OCI-LY7 (cell line): ENCODE data around the gene POU3F2. TPM values are rescaled to one million over a fixed set of nuclear protein-coding genes. Genes with fewer than 3 reads are reported as not detected.

ENCODE experiments used
- BruUV-seq: library from RNA; stranded (reverse); fragments of 400-500 nt; replicated peaks from 2 replicates; lab custom pipeline; 2021; lab: Mats Ljungman, UMichigan
- CTCF ChIA-PET: fragments of 300-600 bp; sonication (Branson Sonifier 250); formaldehyde crosslinking; loops from one replicate; lab custom pipeline; 2022; ENCODE audit warnings: antibody characterized with exemption; ENCODE audit not compliant: unreplicated experiment; lab: Charles Lee
- POLR2A ChIA-PET: fragments of 300-600 bp; sonication (Branson Sonifier 250); formaldehyde crosslinking; loops from one replicate; lab custom pipeline; 2022; ENCODE audit warnings: antibody characterized with exemption; lab: Charles Lee
- DNase-seq: peaks from one replicate; pipeline ENCODE4 v3.0.0-alpha.2; 2015; ENCODE audit warnings: low spot score
- H2AFZ ChIP-seq: fragments of 200-600 bp; sonication (generic), shearing (Covaris generic); 2 replicates; pipeline ENCODE4 v1.6.1; 2014; ENCODE audit warnings: mild to moderate bottlenecking, antibody characterized with exemption, low read length, moderate library complexity
- H3K27ac ChIP-seq: fragments of 200-600 bp; sonication (generic); 2 replicates; pipeline ENCODE4 v1.5.1; 2014; ENCODE audit warnings: mixed run types, low read depth, mild to moderate bottlenecking, moderate library complexity, low read length, inconsistent platforms; ENCODE audit not compliant: poor library complexity, severe bottlenecking
- H3K36me3 ChIP-seq: fragments of 200-600 bp; sonication (generic); 2 replicates; pipeline ENCODE4 v1.6.1; 2014; ENCODE audit warnings: mild to moderate bottlenecking, antibody characterized with exemption, low read length, moderate library complexity, mixed read lengths; ENCODE audit not compliant: insufficient read depth
- H3K4me1 ChIP-seq: fragments of 200-600 bp; sonication (generic); 2 replicates; pipeline ENCODE4 v1.5.1; 2014; ENCODE audit warnings: mild to moderate bottlenecking, low read length; ENCODE audit not compliant: insufficient read depth, poor library complexity, severe bottlenecking
- H3K4me2 ChIP-seq: fragments of 200-600 bp; sonication (generic); 2 replicates; pipeline ENCODE4 v1.6.1; 2014; ENCODE audit warnings: mild to moderate bottlenecking, low read length
- H3K4me3 ChIP-seq: fragments of 200-600 bp; sonication (generic); 2 replicates; pipeline ENCODE4 v1.5.1; 2014; ENCODE audit warnings: mild to moderate bottlenecking, low read depth, low read length; ENCODE audit not compliant: poor library complexity, severe bottlenecking
- H3K79me2 ChIP-seq: fragments of 200-600 bp; sonication (generic); 2 replicates; pipeline ENCODE4 v1.6.1; 2016; ENCODE audit warnings: low read depth, mild to moderate bottlenecking, low read length, moderate library complexity, mixed read lengths; ENCODE audit not compliant: insufficient read depth
- H3K9me2 ChIP-seq: fragments of 200-600 bp; sonication (generic); 2 replicates; pipeline ENCODE4 v1.6.1; 2016; ENCODE audit warnings: mild to moderate bottlenecking, low read length, mixed read lengths; ENCODE audit not compliant: insufficient read depth
- H3K9me3 ChIP-seq: fragments of 200-600 bp; sonication (generic); 2 replicates; pipeline ENCODE4 v1.6.1; 2014; ENCODE audit warnings: mild to moderate bottlenecking, mixed run types, low read length, mixed read lengths
- H4K20me1 ChIP-seq: fragments of 200-600 bp; sonication (generic); 2 replicates; pipeline ENCODE4 v1.6.1; 2014; ENCODE audit warnings: mild to moderate bottlenecking, antibody characterized with exemption, low read length, moderate library complexity, mixed read lengths; ENCODE audit not compliant: insufficient read depth
- CTCF ChIP-seq: fragments of 200-600 bp; sonication (generic); conservative IDR thresholded peaks from 2 replicates; pipeline ENCODE4 v1.5.1; 2014; ENCODE audit warnings: mild to moderate bottlenecking, antibody characterized with exemption, low read length, moderate library complexity, mixed read lengths
- EZH2phosphoT487 ChIP-seq: fragments of 200-600 bp; sonication (generic); IDR thresholded peaks from 2 replicates; pipeline ENCODE4 v1.6.1; 2018; ENCODE audit warnings: low read depth, borderline replicate concordance, mild to moderate bottlenecking, mixed run types, antibody characterized with exemption, low read length, moderate library complexity, mixed read lengths
- intact Hi-C: fragments of 100-400 bp; cut with micrococcal nuclease; formaldehyde crosslinking; loops from one replicate; pipeline ENCODE4 v1.10.0; 2022; ENCODE audit not compliant: unreplicated experiment
- total RNA-seq, 2 experiments: library from RNA; depleted of rRNA in 1 of 2; stranded (reverse); fragments of >200 nt in 1 of 2; shearing (Covaris generic) in 1 of 2; gene quantifications; 2 replicates each; pipeline ENCODE4 v1.2.3, GENCODE V29; 2014 to 2022

The POU3F2 gene
- total RNA-seq, 2 experiments from 2014 or later: not detected

- Histone ChIP-seq H3K9me3 (no peaks in the 10 kb centered on the region), H3K9me2 (no peaks in the 10 kb centered on the region), H3K4me1 (peaks cover 5% of the 10 kb centered on the region), H4K20me1 (peaks cover 4% of the 10 kb centered on the region; the same call in 1 of the 2 replicates), H3K79me2 (no peaks in the 10 kb centered on the region), H3K36me3 (no peaks in the 10 kb centered on the region), H2AFZ (no peak overlapping the region), H3K4me2 (no peak overlapping the region), H3K4me3 (no peak overlapping the region), H3K27ac (no peak overlapping the region)
- CTCF ChIA-PET: no interaction called here
- POLR2A ChIA-PET: interaction anchor here (0.8 kb wide), 1 partner anchor 948 kb away, joined by 3 read pairs; no protein-coding TSS in a partner anchor
- BruUV-seq: no TSS peak
- TF ChIP-seq CTCF (no peak), EZH2phosphoT487 (no peak)
- no peak for DNase-seq
- intact Hi-C loops: loop anchor here (5.0 to 10.0 kb wide), 2 partner anchors 196 to 1121 kb away; no protein-coding TSS in a partner anchor
These were observed 1.9 kb downstream of the POU3F2 start for GRCh38 chr6:98836025-98836961.

- H2AFZ ChIP-seq: no peak overlapping the region
- TF ChIP-seq CTCF: no peak
- no peak for TF ChIP-seq EZH2phosphoT487
- CTCF ChIA-PET: no interaction called here
These were observed 2.9 kb downstream of the POU3F2 start for GRCh38 chr6:98836962-98837944.

More at GRCh38 chr6:98836962-98837944, 2.9 kb downstream of the POU3F2 start:
- Histone ChIP-seq H3K9me2 (no peaks in the 10 kb centered on the region), H3K4me3 (no peak overlapping the region), H3K9me3 (no peaks in the 10 kb centered on the region), H3K4me1 (peaks cover 5% of the 10 kb centered on the region), H3K27ac (no peak overlapping the region), H4K20me1 (peaks cover 4% of the 10 kb centered on the region; the same call in 1 of the 2 replicates), H3K4me2 (no peak overlapping the region), H3K79me2 (no peaks in the 10 kb centered on the region), H3K36me3 (no peaks in the 10 kb centered on the region)
- no TSS peak for BruUV-seq
- intact Hi-C loops: loop anchor here (5.0 to 10.0 kb wide), 2 partner anchors 195 to 1122 kb away; no protein-coding TSS in a partner anchor
- no peak for DNase-seq
- POLR2A ChIA-PET: interaction anchor here (0.6 to 0.8 kb wide), 2 partner anchors 949 to 1084 kb away, joined by 3 to 4 read pairs; no protein-coding TSS in a partner anchor
